HG03520 (cell line): Measurements from ENCODE around the gene PILRA.
"Not testable (repeated sequence)": the region's sequence is repeated elsewhere in the genome, so short reads cannot be mapped to it uniquely, and the experiment has no call there.

Experiments
- ATAC-seq: cut with Tn5 transposase; IDR thresholded peaks from one replicate; pipeline ENCODE4 v1.9.1; 2021; ENCODE audit warnings: mild to moderate bottlenecking, moderate library complexity; ENCODE audit not compliant: unreplicated experiment

Gene PILRA

GRCh38 chr7:100376066-100376465 is 2.8 kb downstream of the PILRA start:
- no peak for ATAC-seq

- no peak for ATAC-seq
Measured at GRCh38 chr7:100378114-100378755, 4.9 kb downstream of the PILRA start.

- ATAC-seq, result no peak
Measured at GRCh38 chr7:100380196-100380595, 6.9 kb downstream of the PILRA start.

GRCh38 chr7:100381531-100382233 is 8.4 kb downstream of the PILRA start:
- not testable (repeated sequence) for ATAC-seq

- ATAC-seq, result not testable (repeated sequence)
Measured at GRCh38 chr7:100382234-100382853, 9.1 kb downstream of the PILRA start.

GRCh38 chr7:100384628-100385294 is 11.5 kb downstream of the PILRA start:
- no peak for ATAC-seq

- ATAC-seq, result no peak
Measured at GRCh38 chr7:100386940-100387339, 13.7 kb downstream of the PILRA start.

- ATAC-seq, result no peak
Measured at GRCh38 chr7:100387695-100388094, 14.4 kb downstream of the PILRA start.

- no peak for ATAC-seq
Measured at GRCh38 chr7:100389437-100390088, 16.3 kb downstream of the PILRA start.

GRCh38 chr7:100390286-100391009 is 17.2 kb downstream of the PILRA start:
- no peak for ATAC-seq

GRCh38 chr7:100393233-100393905 is 20.1 kb downstream of the PILRA start:
- ATAC-seq, result no peak

- no peak for ATAC-seq
Measured at GRCh38 chr7:100394077-100394476, 20.8 kb downstream of the PILRA start.

GRCh38 chr7:100396421-100396982 is 23.2 kb downstream of the PILRA start:
- peak; percentile 87 for ATAC-seq

GRCh38 chr7:100397315-100398081 is 24.2 kb downstream of the PILRA start:
- no peak for ATAC-seq

GRCh38 chr7:100398239-100398638 is 25.0 kb downstream of the PILRA start:
- ATAC-seq, result no peak

GRCh38 chr7:100400041-100400440 is 26.8 kb downstream of the PILRA start:
- no peak for ATAC-seq

GRCh38 chr7:100400656-100401055 is 27.4 kb downstream of the PILRA start:
- no peak for ATAC-seq

- no peak for ATAC-seq
Measured at GRCh38 chr7:100401811-100402210, 28.5 kb downstream of the PILRA start.

GRCh38 chr7:100402241-100402640 is 29.0 kb downstream of the PILRA start:
- no peak for ATAC-seq
